ENCODE results near the gene ATRN.

DNA sequence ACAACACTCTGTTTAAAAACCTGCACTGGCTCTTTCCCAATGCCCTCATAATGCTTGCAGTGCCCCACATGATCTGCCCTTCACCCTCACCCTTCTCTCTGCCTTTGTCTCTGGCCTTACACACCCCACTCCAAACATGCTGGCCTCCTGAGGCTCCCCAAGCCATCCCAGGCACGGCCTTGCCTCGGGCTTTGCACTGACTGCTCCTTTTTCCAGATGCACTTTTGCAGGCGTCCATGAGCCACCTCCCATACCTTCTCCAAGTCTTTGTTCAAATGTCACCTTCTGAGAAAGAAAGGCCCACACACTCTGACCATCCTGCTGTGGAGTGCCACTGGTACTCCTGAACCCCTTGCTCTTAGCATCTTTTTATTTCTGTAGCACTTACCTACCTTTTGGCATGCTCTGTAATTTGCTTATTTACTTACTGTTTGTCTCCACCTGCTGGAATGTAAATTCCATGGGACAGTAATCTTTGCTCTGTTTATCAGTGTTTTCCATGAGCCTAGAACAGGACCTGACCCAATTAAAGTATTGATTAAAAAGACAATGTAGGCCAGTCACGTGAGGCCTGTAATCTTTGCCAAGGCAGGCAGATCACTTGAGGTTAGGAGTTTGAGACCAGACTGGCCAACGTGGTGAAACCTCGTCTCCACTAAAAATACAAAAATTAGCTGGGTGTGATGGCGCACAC is 161.6 kb downstream of the ATRN start:
- TF ChIP-seq, protein P1, sequence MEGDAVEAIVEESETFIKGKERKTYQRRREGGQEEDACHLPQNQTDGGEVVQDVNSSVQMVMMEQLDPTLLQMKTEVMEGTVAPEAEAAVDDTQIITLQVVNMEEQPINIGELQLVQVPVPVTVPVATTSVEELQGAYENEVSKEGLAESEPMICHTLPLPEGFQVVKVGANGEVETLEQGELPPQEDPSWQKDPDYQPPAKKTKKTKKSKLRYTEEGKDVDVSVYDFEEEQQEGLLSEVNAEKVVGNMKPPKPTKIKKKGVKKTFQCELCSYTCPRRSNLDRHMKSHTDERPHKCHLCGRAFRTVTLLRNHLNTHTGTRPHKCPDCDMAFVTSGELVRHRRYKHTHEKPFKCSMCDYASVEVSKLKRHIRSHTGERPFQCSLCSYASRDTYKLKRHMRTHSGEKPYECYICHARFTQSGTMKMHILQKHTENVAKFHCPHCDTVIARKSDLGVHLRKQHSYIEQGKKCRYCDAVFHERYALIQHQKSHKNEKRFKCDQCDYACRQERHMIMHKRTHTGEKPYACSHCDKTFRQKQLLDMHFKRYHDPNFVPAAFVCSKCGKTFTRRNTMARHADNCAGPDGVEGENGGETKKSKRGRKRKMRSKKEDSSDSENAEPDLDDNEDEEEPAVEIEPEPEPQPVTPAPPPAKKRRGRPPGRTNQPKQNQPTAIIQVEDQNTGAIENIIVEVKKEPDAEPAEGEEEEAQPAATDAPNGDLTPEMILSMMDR (IDR thresholded peaks at IDR 0.05): no peak
- TF ChIP-seq GABPB1 (CRISPR knock-in tag; IDR thresholded peaks at IDR 0.05) (no peak), TEAD4 (CRISPR knock-in tag; IDR thresholded peaks at IDR 0.05) (no peak), SP1 (CRISPR knock-in tag; conservative IDR thresholded peaks at IDR 0.05) (no peak)
